Smooth muscle cell (in vitro differentiated cells): ENCODE results near the gene ADCY9. TPM values are rescaled to one million over a fixed set of nuclear protein-coding genes. Genes with fewer than 3 reads are reported as not detected.
A peak's percentile ranks its signal among the peaks of the same experiment; 100 is the strongest.

Experiments used
- DNase-seq: peaks from one replicate; lab custom pipeline; 2025; ENCODE audit not compliant: unreplicated experiment; lab: John Stamatoyannopoulos, UW
- H2AFZ ChIP-seq: fragments of 200-600 bp; sonication (generic); 2 replicates; pipeline ENCODE4 v1.6.0; 2016; ENCODE audit warnings: antibody characterized with exemption, low read depth, mild to moderate bottlenecking
- H3F3A ChIP-seq: fragments of 200-600 bp; sonication (generic); 2 replicates; pipeline ENCODE4 v1.6.0; 2017; ENCODE audit warnings: antibody characterized with exemption, low read depth
- H3K27ac ChIP-seq: fragments of 200-600 bp; sonication (generic); 2 replicates; pipeline ENCODE4 v1.5.1; 2016; ENCODE audit warnings: low read depth, mild to moderate bottlenecking
- H3K27me3 ChIP-seq: fragments of 200-600 bp; sonication (generic); 2 replicates; pipeline ENCODE4 v1.6.1; 2016; ENCODE audit warnings: low read depth, mild to moderate bottlenecking
- H3K36me3 ChIP-seq: fragments of 200-600 bp; sonication (generic); 2 replicates; pipeline ENCODE4 v1.5.1; 2016; ENCODE audit warnings: low read depth
- H3K4me1 ChIP-seq: fragments of 200-600 bp; sonication (generic); 2 replicates; pipeline ENCODE4 v1.5.1; 2016; ENCODE audit warnings: low read depth
- H3K4me2 ChIP-seq: fragments of 200-600 bp; sonication (generic); 2 replicates; pipeline ENCODE4 v1.6.0; 2016; ENCODE audit warnings: mild to moderate bottlenecking
- H3K4me3 ChIP-seq: fragments of 200-600 bp; sonication (generic); 2 replicates; pipeline ENCODE4 v1.5.1; 2016; ENCODE audit warnings: mild to moderate bottlenecking
- H3K79me2 ChIP-seq: fragments of 200-600 bp; sonication (generic); 2 replicates; pipeline ENCODE4 v1.6.0; 2016; ENCODE audit warnings: low read depth, mild to moderate bottlenecking
- H3K9ac ChIP-seq: fragments of 200-600 bp; sonication (generic); 2 replicates; pipeline ENCODE4 v1.6.0; 2016; ENCODE audit warnings: low read depth
- H3K9me3 ChIP-seq: fragments of 200-600 bp; sonication (generic); replicated peaks from 2 replicates; pipeline ENCODE4 v1.5.1; 2016; ENCODE audit warnings: low read depth
- H4K20me1 ChIP-seq: fragments of 200-600 bp; sonication (generic); 2 replicates; pipeline ENCODE4 v1.6.0; 2016; ENCODE audit warnings: low read depth
- CTCF ChIP-seq: fragments of 200-600 bp; sonication (generic); IDR thresholded peaks from 2 replicates; pipeline ENCODE4 v1.5.1; 2017; ENCODE audit warnings: borderline replicate concordance, mild to moderate bottlenecking, antibody characterized with exemption; ENCODE audit not compliant: insufficient read depth, poor library complexity, severe bottlenecking
- WGBS: methylation state at CpG from one replicate; pipeline ENCODE4 v1.1.7; 2016; ENCODE audit warnings: low lambda C conversion rate; 5-methylcytosine and 5-hydroxymethylcytosine counted together
- polyA plus RNA-seq: library from polyadenylated mRNA; unstranded; fragments of >200 nt; fragmentation: Nextera tagmentation; extraction: Ambion mirVana; gene quantifications from 2 replicates; pipeline ENCODE4 v1.2.1, GENCODE V29; 2016
- total RNA-seq: library from RNA; depleted of rRNA; stranded (reverse); fragments of >200 nt; gene quantifications from 2 replicates; pipeline ENCODE4 v1.2.3, GENCODE V29; 2014

ADCY9 gene
- total and polyA plus RNA-seq, 2 experiments from 2014 or later = 7.2 to 8.9 TPM

- Histone ChIP-seq H3K27ac (no peak overlapping the region), H3K4me2 (peak overlapping the region; percentile 15), H3K9ac (no peak overlapping the region), H3K9me3 (no peaks in the 10 kb centered on the region), H3F3A (no peaks in the 10 kb centered on the region), H3K36me3 (no peaks in the 10 kb centered on the region), H3K27me3 (no peaks in the 10 kb centered on the region), H3K4me3 (no peak overlapping the region), H3K4me1 (peaks cover 3% of the 10 kb centered on the region), H4K20me1 (no peaks in the 10 kb centered on the region), H3K79me2 (no peaks in the 10 kb centered on the region), H2AFZ (no peak overlapping the region)
- no peak for DNase-seq
- no peak for TF ChIP-seq CTCF
- WGBS = 74% methylated on average over 20 of the region's 20 CpGs
These were observed 135.8 kb downstream of the ADCY9 start for GRCh38 chr16:3980253-3981111.

DNA sequence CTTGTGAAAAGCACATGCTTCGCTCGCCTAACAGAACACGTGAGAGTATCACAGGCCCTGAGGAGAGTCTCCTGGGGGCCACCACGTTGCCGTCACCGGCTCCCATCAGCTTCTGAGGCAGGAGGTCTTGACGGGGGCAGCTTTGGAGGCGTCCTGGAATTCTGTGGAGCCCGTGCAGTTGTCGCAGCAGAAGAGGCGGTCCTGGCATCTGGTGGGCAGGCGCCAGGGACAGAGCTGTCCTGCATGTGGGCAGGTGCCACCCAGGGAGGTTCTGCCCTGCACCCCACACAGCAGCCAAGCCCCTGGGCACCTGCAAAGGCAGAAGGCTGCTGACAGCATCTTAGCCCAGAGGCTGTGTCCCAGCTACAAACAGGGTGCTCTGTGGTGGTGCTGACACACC lies 136.7 kb downstream of the ADCY9 start:
- no peaks in the 10 kb centered on the region for H3K36me3 ChIP-seq
- H2AFZ ChIP-seq = no peak overlapping the region
- 94% methylated on average over 9 of the region's 12 CpGs for WGBS
- H3F3A ChIP-seq = no peaks in the 10 kb centered on the region
- no peaks in the 10 kb centered on the region for H3K27me3 ChIP-seq
- no peaks in the 10 kb centered on the region for H4K20me1 ChIP-seq
- no peak overlapping the region for H3K27ac ChIP-seq
- H3K4me1 ChIP-seq = peaks cover 3% of the 10 kb centered on the region
- H3K9ac ChIP-seq = no peak overlapping the region
- no peaks in the 10 kb centered on the region for H3K9me3 ChIP-seq
- no peak for DNase-seq
- no peak for TF ChIP-seq CTCF
- H3K4me3 ChIP-seq = no peak overlapping the region
- no peak overlapping the region for H3K4me2 ChIP-seq
- no peaks in the 10 kb centered on the region for H3K79me2 ChIP-seq

GRCh38 chr16:3979070-3979469 lies 137.2 kb downstream of the ADCY9 start:
- no peaks in the 10 kb centered on the region for H3K36me3 ChIP-seq
- H3K9me3 ChIP-seq = no peaks in the 10 kb centered on the region
- peaks cover 3% of the 10 kb centered on the region for H3K4me1 ChIP-seq
- H3K4me3 ChIP-seq = no peak overlapping the region
- H3K4me2 ChIP-seq = no peak overlapping the region
- TF ChIP-seq CTCF = no peak
- WGBS = 98% methylated on average over 25 of the region's 25 CpGs
- no peak overlapping the region for H3K27ac ChIP-seq
- no peak overlapping the region for H2AFZ ChIP-seq
- H3K79me2 ChIP-seq = no peaks in the 10 kb centered on the region
- H3K27me3 ChIP-seq = no peaks in the 10 kb centered on the region
- H4K20me1 ChIP-seq = no peaks in the 10 kb centered on the region
- no peaks in the 10 kb centered on the region for H3F3A ChIP-seq
- no peak for DNase-seq
- H3K9ac ChIP-seq = no peak overlapping the region

DNA sequence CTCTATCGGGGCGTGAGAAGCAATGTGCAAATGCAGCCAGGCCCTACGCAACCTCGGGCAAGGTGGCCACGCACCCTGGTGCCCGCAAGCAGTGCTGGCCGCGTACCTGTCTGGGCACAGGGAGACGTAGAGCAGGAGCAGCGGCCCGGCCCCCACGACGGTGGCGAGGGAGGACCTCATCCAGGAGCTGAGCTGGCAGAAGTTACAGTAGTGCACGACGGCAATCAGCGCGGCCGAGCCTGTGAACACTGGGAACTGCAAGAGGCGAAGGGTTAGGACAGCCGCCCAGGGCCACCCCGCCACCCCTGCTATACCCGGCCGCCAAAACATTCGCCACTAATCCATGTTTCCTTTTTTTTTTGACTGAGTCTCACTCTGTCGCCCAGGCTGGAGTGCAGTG lies 138.9 kb downstream of the ADCY9 start:
- TF ChIP-seq CTCF = no peak

More for the DNA sequence above, 138.9 kb downstream of the ADCY9 start:
- H3K36me3 ChIP-seq = no peaks in the 10 kb centered on the region
- WGBS = 98% methylated on average over 21 of the region's 26 CpGs
- H2AFZ ChIP-seq = no peak overlapping the region
- no peaks in the 10 kb centered on the region for H3K9me3 ChIP-seq
- no peak overlapping the region for H3K27ac ChIP-seq
- no peaks in the 10 kb centered on the region for H3K27me3 ChIP-seq
- peaks cover 3% of the 10 kb centered on the region for H3K4me1 ChIP-seq
- no peak overlapping the region for H3K4me2 ChIP-seq
- H4K20me1 ChIP-seq = no peaks in the 10 kb centered on the region
- H3K9ac ChIP-seq = no peak overlapping the region
- DNase-seq = no peak
- no peaks in the 10 kb centered on the region for H3F3A ChIP-seq
- no peak overlapping the region for H3K4me3 ChIP-seq
- H3K79me2 ChIP-seq = no peaks in the 10 kb centered on the region
